Stimulated activated CD8-positive, alpha-beta memory T cell treated with anti-CD3 and anti-CD28 coated beads, Interleukin-4, amount 100 ng/mL, for 24 hours (primary cell): Measurements from ENCODE around the gene NSFL1C.

Source experiments
- DNase-seq: peaks from one replicate; pipeline ENCODE4 v3.0.0-alpha.2; 2020; ENCODE audit warnings: low read depth

The NSFL1C gene

DNA sequence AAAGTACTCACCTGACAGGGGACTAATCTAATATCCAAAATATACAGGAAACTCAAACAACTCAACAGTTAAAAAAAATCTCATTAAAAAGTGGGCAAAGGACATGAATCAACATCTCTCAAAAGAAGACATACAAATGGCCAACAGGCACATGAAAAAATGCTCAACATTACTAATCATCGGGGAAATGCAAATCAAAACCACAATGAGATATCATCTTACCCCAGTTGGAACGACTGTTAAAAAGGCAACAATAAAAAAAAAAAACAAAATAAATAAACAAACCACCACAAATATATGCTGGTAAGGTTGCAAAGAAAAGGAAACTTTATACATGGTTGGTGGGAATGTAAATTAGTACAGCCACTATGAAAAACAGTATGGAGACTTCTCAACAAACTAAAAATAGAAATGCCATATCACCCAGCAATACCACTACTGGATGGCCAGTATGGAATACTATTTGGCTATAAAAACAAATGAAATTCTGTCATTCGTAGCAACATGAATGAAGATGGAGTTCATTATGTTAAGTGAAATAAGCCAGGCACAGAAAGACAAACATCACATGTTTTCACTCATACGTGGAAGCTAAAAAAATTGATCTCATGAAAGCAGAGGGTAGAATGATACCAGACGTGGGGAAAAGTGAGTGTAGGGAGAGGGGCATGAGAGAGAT is 17.9 kb upstream of the NSFL1C start:
- no peak for DNase-seq

DNA sequence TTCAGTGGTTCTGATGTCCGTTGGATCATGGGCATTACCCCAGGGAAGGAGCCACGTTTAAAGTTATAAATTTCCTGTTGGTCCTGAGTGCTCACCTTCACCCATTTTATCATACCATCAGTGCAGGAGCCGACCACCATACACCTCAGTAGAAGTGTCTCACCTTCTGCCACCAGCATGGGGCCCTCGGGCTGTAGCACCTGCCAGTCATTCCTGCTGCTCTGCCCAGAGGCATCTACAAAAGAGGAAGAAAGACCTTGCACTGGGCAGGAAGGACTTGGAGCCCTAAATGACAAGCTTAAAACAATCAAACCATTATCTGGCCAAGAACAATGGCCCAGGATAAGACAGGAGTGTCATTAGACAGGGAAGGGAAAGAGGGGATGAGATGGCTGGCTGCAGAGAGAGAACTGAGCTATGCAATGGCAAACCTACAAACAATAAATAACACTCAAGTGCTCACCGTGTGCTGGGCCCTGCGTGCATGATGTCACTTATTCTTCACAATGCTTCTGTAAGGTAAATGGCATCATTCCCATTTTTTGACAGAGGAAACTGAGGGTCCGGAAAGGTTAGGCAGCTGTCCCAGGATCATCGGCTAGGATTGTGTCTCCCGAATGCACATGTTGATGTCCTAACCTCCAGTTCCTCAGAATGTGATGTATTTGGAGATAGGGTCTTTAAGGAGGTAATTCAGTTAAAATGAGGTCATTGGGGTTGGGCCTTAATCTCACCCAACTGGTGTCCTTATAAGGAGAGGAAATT is 13.4 kb upstream of the NSFL1C start:
- no peak for DNase-seq

DNA sequence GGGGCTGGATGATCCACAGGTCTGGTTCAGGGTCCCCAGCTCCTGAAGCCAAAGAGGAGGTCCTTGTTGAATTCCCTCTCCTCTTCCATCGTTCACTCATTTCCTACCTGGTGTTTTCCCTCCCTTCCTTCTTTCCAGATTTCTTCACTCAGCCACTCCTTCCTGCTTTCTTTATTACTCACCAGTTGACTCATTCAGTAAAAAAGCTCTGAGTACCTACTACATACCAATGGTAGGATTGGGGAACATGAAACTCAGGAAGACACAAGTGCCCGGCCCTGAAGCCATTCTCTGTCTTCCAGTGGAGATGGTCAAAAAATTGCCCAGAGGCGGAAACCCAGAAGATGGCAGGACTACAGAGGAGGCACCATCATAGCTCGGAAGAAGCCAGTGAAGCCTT is 11.9 kb upstream of the NSFL1C start:
- DNase-seq: no peak

DNA sequence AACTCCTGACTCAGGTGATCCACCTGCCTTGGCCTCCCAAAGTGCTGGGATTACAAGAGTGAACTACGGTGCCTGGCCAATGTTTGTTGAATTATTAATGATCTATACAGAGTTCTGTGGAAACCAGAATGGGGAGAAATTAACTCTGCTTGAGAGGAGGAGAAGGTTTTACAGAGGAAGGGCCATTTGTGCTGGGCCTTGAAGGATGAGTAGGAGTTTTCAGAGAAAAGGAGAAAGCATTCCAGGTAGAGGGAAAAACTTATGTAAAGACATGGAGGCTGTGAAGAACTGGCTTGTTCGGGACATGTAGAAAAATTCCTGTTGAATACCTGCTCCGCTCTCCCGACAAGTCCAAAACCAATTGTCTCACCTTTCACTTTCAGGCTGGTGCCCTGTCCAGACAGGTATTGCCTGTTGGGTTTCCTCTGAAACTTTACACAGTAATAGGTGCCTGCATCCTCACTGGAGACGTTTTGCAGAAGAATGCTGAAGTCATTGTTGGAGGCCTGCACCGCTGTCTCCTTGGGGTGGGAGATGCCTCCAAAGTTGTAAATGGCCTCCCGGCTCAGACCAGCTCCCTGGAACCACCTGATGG is 11.3 kb upstream of the NSFL1C start:
- DNase-seq: no peak

DNA sequence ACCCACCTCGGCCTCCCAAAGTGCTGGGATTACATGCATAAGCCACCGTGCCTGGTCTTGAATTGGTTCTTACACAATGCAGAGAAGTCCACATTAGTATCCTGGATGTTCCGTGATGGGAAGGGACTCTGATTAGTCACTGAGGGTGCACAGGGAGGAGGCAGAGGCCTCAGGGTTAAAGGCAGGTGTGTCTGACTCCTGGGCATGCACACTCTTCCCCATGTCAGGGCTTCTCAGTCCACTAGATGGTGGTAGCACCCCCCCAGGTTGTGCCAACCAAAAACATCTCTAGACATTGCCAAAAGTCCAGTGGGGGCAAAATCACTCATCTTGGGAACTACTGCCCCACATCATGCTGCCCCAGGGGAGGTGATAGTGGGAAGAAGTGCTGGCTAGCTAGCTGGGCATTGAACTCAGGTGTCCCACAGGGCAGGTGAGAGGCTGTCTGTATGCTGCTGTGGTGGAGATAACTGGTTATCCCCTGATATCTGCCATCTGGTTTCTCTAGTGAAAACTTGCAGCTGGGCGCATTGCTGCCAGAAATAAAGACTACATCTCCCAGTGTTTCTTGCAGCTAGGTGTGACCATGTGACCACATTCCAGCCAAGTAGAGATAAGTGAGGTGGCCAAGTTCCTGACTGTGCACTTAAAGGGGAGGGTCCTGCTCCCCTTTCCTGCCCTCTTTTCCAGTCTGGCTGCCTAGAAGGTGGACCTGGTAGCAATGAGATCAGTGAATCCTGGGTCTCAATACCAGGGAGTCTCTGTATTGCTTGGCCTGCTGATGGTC is 8.4 kb upstream of the NSFL1C start:
- no peak for DNase-seq

DNA sequence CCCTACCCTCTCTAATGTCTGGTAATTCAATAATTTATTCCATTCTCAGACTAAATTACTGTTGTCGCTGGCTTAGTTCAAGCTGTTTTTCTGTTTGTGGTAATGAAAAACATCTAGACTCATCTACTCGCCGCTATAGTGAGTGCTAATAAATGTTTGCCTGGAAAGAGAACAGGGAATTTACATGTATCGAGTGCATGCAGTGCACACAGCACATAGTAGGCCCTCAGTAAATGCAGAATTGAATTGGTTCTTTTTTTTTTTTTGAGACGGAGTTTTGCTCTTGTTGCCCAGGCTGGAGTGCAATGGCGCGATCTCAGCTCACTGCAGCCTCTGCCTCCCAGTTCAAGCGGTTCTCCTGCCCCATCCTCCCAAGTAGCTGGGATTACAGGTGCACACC is 7.7 kb upstream of the NSFL1C start:
- no peak for DNase-seq

DNA sequence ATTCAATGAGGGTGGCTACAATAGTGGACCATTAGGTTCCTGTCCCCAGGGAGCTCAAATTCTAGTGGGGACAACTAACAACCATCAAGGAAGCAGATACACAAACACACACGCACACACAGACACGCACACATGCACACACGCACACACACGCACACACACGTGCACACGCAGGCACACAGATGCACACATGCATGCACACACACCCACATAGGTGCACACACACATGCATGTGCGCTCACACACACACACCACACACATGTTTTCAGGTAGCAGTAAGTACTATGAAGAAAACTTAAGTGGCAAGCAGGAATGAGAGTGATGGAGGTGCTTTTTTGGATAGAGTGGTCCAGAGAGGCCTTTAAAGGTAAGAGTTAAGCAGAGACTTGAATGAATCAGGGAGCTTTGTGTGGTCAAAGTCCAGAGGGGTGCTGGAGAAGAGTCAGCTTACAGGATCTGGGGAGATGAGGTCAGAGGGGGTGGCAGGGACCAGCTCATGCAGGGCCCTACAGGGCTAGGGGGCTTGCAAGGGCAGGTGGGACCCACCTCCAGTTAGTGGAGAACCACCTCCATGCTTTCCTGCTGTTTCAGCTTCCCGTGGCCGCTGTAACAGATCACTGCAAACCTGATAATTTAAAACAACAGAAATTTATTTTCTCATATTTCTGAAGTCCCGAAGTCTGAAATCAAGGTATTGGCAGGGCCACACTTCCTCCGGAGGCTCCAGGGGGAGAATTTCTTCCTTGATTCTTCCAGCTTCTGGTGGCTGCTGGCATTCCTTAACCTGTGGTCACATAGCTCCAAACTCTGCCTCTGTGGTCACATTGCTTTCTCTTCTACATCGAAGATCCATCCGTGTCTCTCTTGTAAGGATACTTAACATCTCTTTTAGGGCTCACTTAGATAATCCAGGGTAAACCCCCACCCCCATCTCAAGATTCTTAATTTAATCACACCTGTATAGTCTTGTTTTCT is 6.9 kb upstream of the NSFL1C start:
- no peak for DNase-seq

DNA sequence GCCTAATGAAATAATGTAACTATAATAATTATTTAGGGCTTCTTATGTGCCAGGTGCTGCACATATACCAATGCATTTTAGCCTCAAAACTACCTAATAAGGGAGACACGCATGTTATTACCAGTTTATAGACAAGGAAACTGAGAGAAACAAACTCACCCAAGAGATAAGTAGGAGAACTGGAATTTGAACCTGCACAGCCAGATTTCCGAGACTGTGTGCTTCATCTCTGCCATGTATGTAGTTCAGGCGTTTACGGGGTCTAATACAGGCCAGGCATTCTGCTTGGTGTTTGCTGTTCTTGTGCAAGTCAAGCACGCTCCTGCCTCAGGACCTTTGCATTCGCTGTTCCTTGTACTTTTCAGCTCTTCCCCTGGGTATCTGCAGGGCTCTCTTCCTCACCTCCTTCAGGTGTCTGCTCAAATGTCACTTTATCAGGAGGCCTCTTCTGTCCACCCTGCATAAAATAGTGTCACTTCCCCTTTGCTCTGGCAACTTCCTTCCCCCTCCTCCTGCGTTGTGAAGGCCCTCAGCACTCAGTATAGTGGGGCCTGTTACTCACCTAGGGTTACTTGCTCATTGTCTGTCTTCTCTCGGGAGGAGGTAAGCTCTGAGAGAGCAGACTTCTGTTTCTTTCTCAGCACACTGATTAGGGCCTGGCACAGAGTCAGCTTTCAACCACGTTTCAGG is 6.1 kb upstream of the NSFL1C start:
- DNase-seq: no peak

DNA sequence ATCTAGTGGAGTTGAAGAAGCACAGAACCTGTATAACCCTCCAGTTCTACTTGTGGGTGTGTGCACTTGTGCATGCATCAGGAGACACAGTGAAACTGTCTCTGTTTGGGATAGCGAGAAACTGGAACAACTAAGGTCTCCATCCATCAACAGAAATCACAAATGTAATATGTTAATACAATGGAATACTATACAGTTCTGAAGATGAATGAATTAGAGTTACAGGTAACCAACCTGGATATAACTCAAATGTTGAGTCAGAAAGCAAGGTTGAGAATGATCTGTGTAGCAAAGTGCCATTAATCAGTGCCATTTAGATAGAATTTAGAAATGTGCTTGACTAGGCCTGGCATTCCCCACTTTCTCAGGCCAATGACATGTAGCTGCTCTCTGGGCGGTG is 4.6 kb upstream of the NSFL1C start:
- DNase-seq: no peak

DNA sequence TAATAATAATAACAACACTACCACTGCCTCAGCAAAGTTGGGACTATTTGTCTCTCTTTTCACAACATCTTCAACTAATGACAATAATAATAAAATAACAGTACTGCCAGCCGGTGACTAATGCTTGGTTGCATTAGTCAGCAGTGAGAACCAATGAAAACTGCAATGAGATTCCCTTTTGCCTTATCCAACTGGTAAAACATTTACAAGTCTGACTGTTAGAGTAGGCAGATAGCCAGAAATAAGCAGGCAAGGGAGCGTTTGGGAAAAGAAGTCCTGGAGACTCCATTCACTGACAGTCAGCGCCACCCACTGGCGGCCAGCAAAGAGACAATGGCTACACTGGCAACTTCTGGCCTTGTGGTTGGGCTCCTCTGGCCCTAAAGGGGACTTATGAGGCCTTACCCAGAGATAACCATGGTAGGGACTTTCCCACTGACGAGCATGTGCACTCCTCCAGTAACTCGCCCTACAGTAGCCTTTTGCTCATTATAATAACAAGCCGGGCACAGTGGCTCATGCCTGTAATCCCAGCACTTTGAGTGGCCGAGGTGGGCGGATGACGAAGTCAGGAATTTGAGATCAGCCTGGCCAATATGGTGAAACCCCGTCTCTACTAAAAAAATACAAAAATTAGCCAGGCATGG is 3.4 kb upstream of the NSFL1C start:
- DNase-seq: no peak

DNA sequence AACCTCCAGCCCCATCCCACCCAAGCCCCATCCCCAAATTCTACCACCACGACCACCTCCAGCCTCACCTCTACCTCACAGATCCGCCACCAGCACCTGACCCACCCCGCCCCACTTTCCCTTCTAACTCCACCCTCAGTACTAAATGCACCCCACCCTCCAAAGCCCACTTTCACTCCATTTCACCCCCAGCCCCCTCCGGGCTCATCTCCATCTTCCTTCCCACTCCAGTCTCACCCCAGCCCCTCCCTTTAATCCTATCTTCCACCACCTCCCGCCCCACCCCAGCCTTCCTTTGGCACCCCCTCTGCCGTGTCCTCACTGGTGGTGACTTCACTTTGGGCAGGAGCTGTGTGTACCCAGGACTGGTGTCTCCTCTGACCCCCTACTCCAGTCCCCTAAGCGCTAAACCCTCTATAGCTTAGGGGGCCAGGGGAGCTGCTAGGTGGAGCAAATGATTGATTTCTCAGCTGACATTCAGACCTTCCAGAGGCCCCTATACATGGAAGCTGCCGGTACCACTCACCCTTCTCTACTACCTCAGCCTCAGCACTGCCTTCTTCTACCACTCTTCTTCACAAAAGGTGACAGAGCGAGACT is 2.8 kb upstream of the NSFL1C start:
- no peak for DNase-seq

DNA sequence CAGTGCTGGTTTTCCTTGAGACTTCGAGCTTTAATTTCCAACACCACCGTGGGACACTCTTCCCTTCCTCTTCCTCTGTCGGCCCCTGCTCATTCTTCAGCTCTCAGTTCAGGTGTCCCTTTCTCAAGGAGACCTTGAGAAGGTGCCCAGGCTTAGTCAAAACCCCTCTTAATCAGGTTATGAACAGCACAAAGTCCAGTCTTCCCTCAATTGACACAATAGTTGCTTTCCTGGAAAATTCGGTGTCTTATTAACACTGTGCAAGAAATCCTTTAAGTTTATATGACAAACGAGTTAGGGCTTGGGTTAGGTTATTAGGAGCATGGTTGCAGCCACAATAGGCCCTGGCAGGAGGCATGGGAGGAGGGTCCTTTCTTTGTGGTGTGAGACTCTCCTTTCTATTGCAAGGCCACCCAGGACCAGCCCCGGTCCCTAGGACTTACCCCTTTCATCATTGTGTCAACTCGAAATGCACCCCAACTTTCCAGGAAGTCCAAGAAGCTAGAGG is 1.5 kb upstream of the NSFL1C start:
- no peak for DNase-seq

DNA sequence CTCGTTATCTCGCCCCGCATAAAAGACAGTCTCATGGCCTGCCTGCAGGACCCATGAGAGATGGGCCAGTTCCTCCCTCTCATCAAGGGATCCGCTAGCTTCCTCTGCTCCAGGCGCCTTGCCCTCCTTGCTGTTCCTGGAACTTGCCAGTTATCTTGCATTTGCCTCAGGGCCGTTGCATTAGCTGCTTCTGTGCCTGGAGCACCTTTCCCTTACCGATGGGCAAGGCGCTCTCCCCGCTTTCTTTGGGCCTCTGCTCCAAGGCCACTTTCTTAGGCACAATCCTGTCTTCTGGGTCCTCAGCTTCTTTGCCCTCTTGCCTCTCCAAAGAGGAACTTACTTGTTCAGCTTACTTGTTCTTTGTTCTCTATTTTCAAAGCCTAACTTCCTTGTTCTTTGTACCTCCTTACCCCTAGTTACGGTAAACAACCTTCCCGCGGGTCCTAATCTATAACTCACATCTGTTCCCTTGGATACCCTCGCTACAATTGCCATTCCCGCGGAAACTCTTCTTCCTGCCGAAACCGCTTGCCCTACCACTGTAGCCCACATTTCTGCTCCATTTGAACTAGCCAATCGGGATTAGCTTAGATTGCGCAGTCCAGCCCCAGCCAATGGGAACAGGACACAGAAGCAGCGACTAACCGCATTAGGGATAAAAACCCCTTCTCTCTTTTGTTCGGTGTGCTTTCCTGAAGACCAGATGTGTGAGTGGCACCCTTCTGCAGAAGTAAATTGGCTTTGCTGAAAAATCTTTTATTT is 887 bp upstream of the NSFL1C start:
- DNase-seq: no peak

DNA sequence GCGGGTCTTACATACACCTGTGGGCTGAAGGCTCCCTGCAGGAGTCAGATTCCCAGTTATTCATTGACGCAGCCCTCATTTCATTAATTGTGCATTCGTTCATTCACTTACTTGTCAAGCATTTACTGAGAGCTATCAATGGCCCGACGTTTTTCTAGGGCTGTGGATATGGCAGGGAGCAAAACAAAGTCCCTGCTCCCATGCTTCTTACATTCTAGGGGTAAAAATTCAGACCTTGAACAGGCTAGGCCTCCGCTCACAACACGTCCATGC is 369 bp upstream of the NSFL1C start:
- DNase-seq: no peak

DNA sequence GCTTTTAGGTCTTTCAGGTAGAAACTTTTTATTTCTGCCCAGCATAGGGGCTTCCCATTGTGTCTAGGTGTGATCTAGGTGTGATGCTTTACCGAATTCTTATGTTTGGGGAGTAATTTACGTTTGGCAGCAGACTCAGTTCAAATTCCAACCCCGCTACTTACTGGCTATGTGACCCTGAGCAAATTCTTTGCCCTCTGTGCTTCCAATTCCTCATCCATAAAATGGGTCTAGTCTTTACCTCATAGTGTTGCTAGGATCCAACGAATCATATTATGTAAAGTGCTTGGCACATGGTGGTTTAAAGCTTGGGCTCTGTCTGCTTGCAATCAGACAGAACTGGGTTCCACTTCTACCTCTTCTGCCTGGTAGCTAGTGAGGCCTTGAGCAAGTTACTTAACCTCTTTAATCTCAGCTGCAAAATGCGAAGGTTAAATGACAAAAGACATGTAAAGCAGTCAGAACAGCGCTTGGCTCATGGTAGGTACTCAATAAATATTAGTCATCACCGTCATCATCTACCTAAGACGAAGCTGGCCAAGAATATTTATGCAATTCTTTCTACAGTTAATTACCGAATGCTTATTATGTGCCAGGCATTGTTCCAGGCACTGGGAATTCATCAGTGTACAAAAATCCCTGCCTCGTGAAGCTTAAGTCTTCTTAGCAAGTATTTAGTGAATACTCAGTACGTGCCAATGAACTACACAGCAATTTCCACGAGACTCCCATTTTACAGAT is 1.0 kb downstream of the NSFL1C start:
- no peak for DNase-seq

DNA sequence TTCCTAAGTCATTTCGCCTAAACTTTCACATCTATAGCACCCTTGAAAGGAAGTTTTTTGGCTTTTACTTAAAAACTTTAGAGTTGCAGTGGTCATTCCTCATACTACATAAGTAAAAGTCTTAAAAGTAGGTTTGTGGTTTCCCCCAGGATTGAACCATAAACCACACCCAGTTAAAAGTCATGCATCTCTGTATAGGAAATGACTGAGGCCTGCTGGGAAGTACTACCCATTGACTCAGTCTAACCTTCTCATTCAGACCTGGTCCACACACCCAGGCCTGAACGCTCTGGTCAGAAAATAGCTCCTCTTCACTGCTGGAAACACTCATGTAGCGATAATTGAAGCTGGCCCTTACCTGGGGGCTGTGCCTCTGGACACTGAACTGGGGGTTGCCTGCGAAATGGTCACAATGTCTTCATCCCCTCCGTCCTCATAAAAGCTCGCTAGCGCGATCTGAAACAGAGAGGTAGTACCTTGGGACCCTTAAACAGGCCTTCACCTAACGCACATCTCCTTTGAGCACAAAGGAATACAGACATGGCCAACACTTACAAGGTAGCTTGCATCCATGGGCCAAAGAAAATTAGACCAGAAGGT is 2.6 kb downstream of the NSFL1C start:
- no peak for DNase-seq

DNA sequence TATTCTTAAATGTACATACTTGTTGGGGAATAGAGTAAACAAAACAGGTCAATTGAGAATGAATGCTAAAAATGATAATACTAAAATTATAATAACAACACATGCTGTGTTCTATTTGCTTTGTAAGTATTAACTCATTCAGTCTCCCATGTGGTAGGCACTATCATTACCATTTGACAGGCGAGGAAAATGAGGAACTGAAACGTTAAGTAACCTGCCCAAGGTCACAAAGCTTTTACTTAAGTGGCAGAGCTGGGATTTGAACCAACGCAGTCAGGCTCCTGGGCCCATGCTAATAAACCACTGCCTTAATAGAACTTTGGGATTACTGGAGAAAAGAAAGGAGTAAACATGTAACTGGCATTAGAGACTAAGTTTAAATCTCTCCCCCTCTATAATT is 3.8 kb downstream of the NSFL1C start:
- no peak for DNase-seq

DNA sequence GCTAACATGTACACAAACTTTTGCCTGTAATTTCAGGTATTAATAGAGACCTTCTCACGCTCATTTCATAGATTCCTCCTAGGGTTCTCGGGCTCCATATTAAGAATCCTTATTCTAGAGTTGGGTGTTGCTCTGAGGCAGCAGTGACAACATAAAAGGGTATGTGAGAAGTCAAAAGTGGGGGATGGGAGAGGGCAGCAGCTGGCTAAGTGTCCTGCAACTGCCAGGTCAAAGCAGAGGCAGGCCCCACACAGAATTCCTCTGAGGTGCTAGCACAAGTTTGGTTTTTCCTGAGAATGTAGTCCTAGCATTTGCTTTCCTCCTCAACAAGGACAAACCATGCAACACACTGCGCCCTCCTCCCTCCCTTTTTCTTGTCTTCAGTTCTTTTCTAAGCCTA is 4.6 kb downstream of the NSFL1C start:
- DNase-seq: no peak
